Left ventricle myocardium superior (tissue), 1 donor: ENCODE results near the gene NOXA1. TPM values are rescaled to one million over a fixed set of nuclear protein-coding genes. Genes with fewer than 3 reads are reported as not detected.
A peak's percentile ranks its signal among the peaks of the same experiment; 100 is the strongest.

Experiments
- ATAC-seq: fragments of 200-7000 bp; cut with Tn5 transposase; one replicate; pipeline ENCODE4 v1.9.1; 2020; ENCODE audit warnings: mild to moderate bottlenecking, moderate library complexity
- DNase-seq: peaks from one replicate; pipeline ENCODE4 v3.0.0-alpha.2; 2020
- intact Hi-C: fragments of 100-400 bp; cut with micrococcal nuclease; formaldehyde crosslinking; loops from one replicate; pipeline ENCODE4 v1.11.0; 2022
- total RNA-seq: library from RNA; stranded (reverse); fragmentation: NEBNext Ultra II Directional; extraction: Animal tissue kit (Norgen Biotek cat#: 25700); gene quantifications from one replicate; pipeline ENCODE4 v1.2.1, GENCODE V29; 2021
- donor health status: DM: no; HTN: yes; CAD: no; lungs with severe emphysema.

NOXA1 gene
- total RNA-seq, 1 donor from 2014 or later, result 1.9 TPM

GRCh38 chr9:137416563-137417151 is 6.5 kb upstream of the NOXA1 start:
- ATAC-seq, result peak; percentile 17
- DNase-seq, result peak; percentile 31
- intact Hi-C loops, result no loop called here

GRCh38 chr9:137417161-137418021 is 5.8 kb upstream of the NOXA1 start:
- intact Hi-C loops, result no loop called here
- peak; percentile 47 for ATAC-seq
- peak; percentile 47 for DNase-seq

GRCh38 chr9:137421838-137422603 is 1.2 kb upstream of the NOXA1 start:
- ATAC-seq (no peak), DNase-seq (no peak)
- intact Hi-C loops, result no loop called here

GRCh38 chr9:137423514-137424291 is 510 bp downstream of the NOXA1 start:
- DNase-seq, result peak; percentile 46
- peak; percentile 12 for ATAC-seq
- intact Hi-C loops, result no loop called here

- ATAC-seq (no peak), DNase-seq (peak; percentile 33)
- intact Hi-C loops, result no loop called here
These were observed 3.0 kb downstream of the NOXA1 start for GRCh38 chr9:137426018-137426681.

GRCh38 chr9:137427454-137428310 is 4.5 kb downstream of the NOXA1 start:
- no peak for ATAC-seq
- intact Hi-C loops, result no loop called here
- DNase-seq, result peak; percentile 29

- intact Hi-C loops, result no loop called here
- ATAC-seq, result no peak
- DNase-seq, result no peak
These were observed 5.1 kb downstream of the NOXA1 start for GRCh38 chr9:137428311-137428630.

GRCh38 chr9:137428841-137429545 is 5.8 kb downstream of the NOXA1 start:
- intact Hi-C loops, result no loop called here
- DNase-seq (peak; percentile 39), ATAC-seq (no peak)

GRCh38 chr9:137429546-137429890 is 6.3 kb downstream of the NOXA1 start:
- DNase-seq (no peak), ATAC-seq (no peak)
- intact Hi-C loops, result no loop called here

- peak; percentile 25 for DNase-seq
- ATAC-seq, result no peak
- intact Hi-C loops, result no loop called here
These were observed 7.0 kb downstream of the NOXA1 start for GRCh38 chr9:137429974-137430722.

- intact Hi-C loops, result no loop called here
- no peak for ATAC-seq
- peak; percentile 23 for DNase-seq
These were observed 7.7 kb downstream of the NOXA1 start for GRCh38 chr9:137430723-137431415.

GRCh38 chr9:137431416-137431931 is 8.3 kb downstream of the NOXA1 start:
- intact Hi-C loops, result no loop called here
- ATAC-seq (no peak), DNase-seq (peak; percentile 19)

- DNase-seq, result peak; percentile 26
- intact Hi-C loops, result no loop called here
These were observed 9.6 kb downstream of the NOXA1 start for GRCh38 chr9:137432687-137433348.

GRCh38 chr9:137433349-137433915 is 10.2 kb downstream of the NOXA1 start:
- intact Hi-C loops, result no loop called here
- DNase-seq, result peak; percentile 23
- no peak for ATAC-seq

More at GRCh38 chr9:137432687-137433348, 9.6 kb downstream of the NOXA1 start:
- no peak for ATAC-seq

- ATAC-seq, result no peak
- DNase-seq, result peak; percentile 18
- intact Hi-C loops, result no loop called here
These were observed 10.8 kb downstream of the NOXA1 start for GRCh38 chr9:137433916-137434431.
